HG02678 (cell line): Measurements from ENCODE around the gene DMD.
A peak's percentile ranks its signal among the peaks of the same experiment; 100 is the strongest.

Experiments
- ATAC-seq: cut with Tn5 transposase; IDR thresholded peaks from one replicate; pipeline ENCODE4 v1.9.1; 2021; ENCODE audit warnings: mild to moderate bottlenecking, moderate library complexity; ENCODE audit not compliant: unreplicated experiment

Gene DMD

DNA sequence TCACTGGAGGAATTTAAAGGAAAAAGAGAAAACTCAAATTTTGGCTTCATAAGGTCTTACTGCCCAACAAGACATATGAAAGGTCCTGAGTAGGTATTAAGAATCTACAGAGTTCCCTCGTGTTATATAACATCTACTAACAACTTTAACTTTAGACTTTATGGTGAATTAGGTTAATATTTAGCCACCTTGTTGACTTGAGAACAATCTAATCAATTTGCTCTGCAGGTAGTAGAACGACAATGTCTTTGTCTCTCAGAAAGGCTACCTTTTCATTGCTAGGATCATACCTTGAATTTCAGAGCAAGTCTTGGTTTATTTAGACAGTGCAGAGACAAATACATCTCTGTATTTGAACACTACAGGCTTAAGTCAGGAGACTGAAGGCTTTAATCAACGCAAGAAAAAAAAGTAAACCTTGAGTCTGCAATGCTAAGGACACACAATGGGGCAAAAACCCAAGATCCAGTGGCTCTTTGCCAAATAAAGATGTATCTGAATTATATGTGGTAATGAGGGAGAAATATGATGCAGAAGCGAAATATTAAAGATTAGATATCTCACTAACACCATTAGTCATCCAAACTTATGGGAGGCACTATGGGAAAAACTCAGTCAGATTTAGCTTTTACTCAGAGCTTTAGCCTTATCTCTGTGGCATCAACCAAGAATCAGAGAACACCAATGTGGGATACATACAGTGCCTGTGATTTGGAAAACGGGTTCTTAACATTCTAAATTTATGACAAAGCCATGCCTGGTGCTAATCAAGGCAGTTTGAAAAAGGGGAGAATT is 2045.9 kb downstream of the DMD start:
- ATAC-seq: no peak

DNA sequence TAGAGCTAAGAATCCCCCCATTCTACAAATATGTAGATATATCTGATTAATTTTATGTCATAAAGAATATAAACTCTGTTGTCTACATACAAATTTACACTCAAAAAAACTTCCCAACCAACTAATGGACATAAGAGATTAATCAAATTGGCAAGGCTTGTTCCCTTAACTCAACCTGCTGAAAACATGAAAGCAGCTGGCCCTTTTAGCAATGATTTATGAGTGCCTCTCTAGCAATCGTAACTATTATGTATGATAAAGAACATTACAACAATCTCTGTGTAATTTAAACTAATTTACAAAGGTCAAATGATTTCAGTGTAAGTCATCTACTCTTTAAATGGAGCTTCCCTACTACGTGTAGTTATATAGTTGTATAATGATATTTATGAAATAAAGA is 2056.4 kb downstream of the DMD start:
- no peak for ATAC-seq

DNA sequence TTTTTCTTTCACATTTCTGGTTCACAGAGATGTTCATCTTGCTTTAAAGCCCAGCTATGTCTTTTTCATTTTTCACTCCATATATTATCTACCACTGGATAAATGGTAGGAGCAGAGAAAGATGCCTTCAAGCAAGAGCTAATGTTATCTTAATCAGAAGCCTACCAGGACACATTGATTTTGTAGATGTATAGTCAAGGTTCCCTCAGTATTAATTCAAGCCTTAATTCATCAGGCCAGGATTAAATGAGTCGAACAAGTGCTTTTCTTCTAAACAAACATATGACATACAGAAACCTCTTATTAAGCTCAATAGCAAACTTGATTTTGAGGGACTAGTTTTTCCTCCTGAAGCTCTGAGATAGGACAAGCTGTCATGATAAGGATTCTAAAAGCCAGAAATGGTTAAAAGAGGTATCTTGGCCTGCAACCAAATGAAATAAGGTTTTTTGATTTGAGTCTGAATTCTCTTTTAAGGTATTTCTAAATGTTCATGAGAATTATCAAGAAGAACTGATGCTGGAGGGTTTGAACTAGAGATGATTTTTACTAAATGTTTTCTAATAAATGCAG is 2057.8 kb downstream of the DMD start:
- ATAC-seq: no peak

DNA sequence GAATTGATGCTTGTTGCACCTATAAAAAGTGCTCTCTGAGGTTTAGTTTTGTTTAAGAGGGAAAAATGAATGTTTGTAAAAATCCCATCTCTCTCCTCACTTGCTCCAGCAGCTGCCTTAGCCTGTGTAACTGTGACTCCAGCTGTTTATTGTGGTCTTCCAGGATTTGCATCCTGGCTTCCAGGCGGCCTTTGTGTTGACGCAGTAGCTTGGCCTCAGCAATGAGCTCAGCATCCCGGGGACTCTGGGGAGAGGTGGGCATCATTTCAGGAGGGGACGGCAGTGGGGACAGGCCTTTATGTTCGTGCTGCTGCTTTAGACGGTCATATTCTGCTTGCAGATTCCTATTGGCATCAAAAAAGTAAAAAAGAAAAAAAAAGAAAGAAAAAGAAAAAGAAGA is 2064.2 kb downstream of the DMD start:
- ATAC-seq: no peak

DNA sequence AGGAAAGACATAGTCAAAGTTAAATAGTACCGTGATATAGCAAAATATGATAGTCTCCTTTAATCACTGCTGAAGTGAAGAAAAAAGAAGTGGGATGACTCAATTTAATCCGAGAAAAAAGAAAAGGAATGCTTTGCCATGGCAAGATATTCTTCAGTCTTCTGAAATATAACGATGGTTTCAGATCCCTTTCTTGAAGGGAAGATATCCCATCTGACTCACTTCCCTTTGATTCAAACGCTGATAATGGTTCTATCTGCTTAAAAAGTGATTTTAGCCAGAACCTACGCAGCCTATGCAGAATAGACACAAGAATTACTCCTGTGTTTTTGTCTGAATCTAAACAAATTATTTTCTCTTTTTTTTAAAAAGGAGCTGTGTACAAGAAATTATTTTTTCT is 2071.4 kb downstream of the DMD start:
- ATAC-seq: no peak

DNA sequence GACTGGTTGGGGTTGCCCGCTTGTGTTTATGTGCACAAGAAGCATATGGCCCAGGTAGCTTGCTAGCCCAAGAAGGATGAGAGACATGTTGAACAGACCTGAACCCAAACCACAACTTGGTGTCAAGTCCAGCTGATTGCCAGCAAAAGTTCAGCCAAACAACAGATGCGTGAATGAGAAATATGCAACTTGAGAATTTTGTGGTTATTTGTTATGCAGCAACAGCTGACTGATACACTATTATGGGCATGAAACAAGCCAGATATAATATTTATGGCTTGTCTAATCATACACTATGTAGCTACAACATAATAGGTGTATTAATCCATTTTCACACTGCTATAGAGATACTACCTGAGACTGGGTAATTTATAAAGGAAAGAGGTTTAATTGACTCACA is 2073.2 kb downstream of the DMD start:
- no peak for ATAC-seq

DNA sequence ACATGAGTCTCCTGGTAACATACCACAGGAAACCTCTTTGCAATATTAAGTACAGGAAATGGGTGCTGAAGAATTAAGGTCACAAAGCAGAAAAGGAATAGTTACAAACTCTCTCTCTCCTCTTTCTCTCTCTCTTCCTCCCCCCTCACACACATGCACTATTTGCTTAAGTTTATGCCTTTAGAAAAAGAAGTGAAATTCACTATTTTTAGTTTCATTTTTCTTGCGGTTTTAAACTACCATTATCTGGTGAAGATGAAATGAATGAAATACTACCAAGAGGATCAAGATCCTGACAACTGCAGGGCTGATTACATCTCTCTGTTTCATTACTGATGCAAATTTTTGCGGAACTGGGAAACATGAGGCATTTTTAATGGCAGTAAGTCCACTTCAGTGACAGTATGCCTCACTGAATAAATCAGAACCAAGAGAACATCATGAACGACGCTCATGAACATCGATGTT is 2075.2 kb downstream of the DMD start:
- ATAC-seq: peak; percentile 92

DNA sequence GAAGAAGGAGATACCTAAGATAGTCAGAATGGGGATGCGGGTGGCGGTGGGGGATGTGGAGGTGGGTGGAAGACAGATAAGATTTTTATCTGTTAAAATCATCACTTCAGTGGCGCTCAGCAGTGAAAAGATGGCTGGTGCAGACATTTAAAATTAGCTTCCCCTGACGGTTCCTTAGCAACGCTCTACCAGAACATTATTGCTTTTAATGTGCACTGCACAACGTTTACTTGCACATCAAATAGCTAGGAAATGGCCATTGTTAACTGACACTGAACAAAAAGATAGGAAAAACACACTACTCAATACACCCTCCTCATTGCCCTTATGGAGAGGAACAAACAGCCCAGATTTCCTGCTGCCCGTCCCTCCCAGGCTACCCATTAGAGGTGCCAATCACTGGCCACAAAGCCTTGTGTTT is 2078.5 kb downstream of the DMD start:
- ATAC-seq: no peak

DNA sequence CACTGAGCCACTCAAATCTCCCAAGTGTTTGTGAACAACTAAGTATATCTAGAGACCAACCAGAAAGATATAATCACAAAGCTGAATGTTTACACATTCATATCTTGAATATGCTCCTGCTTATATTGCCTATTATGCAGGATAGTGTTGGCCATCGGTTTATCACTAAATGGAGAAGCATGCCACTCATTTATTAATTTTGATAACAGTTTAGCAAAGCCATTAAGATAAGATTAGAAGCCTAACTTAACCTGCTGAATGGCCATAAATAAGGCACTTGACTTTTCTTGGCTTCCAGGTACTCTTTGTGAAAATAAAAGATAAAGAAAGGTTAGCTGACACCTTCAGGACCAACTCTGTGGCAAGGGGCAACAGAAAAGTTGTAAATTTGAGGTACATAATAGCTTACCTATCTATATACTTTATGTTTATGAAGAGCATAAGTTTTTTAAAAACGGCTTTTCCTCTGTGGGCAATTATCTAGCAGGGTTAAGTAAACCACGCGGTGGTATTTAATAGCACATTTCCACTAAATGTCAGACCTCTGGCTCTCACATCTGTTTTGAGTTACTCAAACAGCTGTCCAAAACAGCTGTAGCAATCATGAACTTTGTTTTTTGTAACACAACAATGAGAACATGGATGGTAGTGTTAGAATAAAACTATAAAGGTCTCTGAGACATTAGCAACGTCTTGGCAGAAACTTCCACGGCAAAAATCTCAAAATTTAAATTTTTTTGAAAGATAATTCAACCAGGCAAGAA is 2080.7 kb downstream of the DMD start:
- ATAC-seq: no peak

DNA sequence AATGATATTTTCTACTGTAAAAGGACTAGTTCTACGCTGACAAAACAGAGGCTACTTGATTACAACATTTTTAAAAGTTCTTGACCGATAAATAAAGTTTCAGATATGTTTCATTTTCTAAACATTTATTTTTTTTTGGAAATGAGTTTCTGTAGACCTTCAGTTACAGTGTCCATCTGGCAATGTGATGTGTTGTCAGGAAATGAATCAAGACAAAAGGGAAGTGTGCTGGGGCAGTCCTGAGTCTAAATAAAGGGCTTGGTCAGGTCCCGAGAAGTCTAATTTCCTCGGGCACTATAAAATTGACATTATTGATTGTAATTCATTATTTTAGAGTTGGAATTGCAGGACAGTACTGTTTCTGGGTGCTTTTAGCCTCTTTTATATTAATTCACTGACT is 2082.5 kb downstream of the DMD start:
- no peak for ATAC-seq

DNA sequence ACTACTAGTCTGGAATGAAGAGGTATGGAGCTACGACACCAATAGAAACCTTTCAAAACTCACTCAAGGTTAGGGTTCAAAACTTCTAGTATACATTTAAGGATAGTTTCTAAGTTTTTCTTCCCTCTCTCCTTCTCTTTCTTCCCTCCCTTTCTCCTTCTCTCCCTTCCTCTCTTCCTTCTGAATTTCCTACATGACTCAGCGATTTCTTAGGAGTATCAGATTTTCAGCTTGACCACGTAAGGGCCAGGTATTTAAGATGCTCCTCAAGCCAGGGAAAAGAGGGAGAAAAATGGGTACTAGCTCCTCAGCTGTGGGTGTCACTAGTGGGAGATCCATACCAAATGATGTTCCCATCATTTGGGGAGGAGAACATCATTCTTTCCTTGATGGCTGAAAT is 2083.6 kb downstream of the DMD start:
- ATAC-seq: no peak

DNA sequence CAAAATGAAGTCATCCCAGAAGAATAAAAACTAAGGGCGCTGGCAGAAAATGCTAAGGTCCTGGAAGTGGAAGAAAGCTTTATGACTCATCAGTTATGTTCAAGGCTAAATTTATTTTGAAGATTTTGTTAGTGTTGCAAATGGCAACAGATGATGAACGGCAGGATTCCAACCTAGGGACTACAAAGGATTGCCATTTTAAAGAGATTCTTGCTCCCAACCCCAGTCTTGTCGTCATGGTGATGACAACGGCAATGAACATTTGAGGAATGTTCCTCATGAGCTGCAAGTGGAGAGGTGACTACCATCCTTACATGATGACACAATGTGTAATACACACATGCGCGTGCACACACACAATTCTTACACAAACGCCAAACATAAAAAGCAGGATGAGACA is 2085.1 kb downstream of the DMD start:
- ATAC-seq: no peak

DNA sequence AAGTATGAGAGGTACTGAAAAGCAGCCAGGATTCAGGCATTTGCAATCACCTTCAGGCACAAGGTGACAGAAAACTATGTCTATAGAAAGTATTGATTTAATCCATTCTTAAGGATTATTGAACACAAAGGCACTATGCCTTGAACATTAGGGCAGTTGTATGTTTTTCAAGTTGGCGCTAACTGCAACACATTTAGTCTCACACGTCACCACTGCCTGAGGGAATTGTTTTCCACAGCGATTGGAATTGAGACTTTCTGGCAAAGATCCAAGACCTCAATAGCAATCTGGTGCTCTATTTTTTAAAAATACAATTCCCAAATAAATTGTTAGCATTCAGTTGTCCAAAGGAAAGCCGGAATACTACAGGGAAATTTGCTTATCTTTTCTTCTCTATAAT is 2086.8 kb downstream of the DMD start:
- no peak for ATAC-seq

DNA sequence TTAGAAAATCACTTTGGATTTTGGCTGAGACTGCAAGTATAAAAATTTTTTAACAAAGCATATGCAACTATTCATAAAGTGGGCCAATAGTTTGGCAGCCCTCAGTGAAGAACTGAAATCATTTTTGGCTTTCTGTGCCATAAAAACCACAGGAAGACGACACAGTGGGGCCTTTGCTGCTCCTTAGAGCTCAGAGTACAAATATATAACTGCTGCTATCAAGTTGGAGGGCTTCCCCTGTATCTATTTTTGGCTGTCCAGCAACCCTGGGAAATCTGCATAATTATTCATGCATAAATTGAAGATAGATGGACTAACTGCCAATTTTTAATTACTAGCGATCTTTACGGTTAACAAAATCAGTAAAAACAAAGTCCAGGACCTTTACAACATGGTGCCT is 2088.0 kb downstream of the DMD start:
- ATAC-seq: no peak

DNA sequence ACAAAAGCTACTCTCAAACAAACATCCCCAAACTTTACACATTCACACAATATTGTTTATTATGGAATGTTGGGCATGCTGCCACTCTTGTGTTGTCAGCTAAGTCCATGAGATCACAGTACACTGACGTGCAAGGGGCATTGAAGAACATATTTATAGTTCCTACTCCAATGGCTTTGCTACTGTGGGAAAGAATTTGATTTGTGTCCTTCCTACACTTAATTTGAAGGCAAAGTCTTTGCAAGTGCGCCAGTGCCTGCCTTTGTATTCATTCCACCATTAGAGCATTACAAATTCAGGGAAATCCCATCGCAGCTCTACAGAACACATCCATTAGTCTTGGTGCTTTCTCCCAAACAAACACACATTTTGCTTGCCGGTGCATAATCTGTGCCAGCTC is 2094.1 kb downstream of the DMD start:
- ATAC-seq: no peak

DNA sequence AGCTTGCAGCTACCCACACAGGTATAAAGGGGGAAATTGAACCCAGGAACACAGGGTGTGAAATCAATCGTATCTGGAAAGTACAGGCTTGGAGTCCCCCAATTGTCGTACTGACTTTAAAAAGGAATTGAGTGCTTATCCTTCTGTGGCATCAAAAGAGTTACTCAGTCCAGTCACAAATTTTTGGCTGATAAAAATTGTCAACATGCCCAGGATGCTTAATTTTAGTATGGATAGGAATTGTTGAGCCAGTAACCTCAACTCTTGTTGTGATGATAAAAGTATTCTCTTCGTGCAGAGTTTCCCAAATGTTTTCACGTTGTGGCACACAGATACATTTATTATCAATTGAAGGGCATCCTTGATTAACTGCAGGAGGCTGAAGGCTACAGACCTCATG is 2096.0 kb downstream of the DMD start:
- ATAC-seq: no peak

DNA sequence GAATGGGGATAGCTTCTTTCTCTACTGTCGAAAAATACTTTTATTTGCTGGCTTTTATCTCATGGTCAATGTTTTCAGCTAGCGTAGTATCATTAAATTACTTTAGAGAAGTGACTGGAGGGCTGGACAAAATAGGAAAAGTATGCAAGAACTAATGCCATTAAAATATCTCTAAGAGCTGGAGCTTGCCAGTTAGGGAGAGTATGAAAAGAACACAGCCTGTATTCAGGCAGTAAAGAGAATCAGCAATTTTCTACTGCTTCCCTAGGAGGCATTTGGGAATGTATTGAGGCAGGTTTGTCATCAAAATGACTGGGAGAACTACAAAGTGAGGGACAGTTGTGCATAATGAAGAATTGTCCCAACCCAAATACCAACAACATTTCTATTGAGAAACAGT is 2096.5 kb downstream of the DMD start:
- ATAC-seq: no peak

DNA sequence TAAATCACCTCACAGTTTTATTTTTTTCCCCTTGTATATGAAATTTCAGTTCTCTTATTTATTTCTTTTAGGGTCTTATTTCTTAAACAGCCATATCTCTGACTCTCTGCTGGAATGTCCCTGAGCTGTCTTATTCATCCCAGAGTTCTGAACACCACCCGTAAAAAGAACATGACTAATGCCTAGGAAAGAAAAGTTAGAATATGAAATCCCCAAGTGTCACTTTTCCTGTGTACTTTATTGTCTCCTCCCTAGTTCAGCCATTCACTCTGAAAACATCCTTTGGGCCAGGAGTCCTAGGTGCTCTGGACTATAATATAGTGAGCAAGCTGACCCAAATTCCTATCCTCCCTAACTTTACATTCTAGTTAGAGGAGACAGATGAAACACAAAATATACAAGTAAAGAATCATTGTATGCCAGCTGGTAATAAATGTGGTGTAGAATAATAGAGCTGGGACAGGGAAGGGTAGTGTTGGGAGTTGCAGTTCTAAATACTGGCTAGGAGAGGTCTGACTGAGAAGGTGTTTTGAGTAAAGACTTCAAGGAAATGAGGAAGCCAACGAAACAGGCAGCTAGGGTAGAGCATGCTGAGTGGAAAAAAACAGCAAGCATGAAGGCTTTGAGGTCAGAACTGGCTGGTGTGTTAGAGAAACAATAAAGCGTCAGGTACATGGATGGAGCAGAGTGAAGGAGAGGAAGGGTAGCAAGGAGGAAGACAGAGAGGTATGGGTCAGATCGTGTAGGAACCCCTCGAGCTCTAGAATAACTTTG is 2098.9 kb downstream of the DMD start:
- ATAC-seq: no peak

DNA sequence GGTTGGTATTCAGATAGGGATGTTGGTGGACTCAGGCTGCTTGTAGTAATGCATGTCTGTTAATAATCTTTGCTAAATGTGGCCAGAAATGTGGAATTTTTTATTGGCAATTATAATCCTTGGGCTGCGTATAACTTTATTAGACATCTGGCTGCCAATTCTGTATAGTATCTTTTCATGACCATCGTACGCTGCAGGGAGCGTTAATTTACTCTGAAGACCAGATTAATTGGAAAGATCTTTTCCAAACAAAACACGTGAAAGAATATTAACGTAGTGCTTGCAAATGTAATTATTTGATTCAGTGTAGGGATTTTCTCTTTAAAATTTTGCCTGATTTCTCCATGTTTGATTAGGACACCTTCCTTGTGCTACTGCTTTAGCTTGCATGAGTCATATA is 2100.7 kb downstream of the DMD start:
- no peak for ATAC-seq

DNA sequence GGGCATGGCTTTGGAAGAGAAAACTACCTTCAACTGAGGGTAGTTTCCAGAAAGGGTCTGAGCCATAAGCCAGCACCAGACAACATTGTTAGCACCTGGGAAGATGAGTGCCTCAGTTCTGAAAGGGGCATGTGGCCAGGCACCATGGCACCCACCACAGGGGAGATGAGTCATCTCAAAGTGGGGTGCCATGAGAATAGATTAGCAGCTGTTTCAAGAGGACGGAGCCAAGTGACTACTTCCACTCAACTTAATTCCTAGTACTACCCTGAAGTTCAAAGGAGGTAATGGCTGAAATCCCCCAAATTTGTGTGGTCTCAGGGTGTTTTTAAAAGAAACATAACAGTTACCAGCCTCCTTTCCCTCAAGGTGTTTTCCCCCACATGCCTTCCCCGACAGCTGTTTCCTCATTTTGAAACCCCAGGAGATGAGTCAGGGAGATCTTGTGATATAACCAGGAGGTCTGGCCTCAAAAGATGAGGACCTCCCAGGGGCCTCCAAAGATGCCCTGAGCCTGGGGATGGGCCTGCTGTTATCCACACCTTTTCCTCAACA is 2111.7 kb downstream of the DMD start:
- peak; percentile 85 for ATAC-seq

DNA sequence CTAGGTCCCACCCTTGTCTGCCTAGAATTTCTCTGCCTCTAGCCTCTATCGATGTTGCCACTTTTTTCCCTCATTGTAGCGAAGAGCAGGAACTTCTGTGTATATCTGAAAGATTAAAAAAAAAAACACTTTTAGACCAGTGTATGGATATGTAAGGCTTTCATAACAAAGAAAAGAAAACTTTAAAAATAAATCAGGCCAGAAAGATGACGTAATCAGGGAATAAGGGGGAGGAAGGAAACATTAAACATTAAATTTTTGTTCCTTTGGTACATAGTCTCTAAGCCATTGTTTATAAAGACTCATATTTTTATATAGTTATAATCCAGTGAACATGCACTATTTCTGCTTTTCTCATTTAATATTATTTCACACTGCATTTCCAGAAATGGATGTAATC is 2113.3 kb downstream of the DMD start:
- no peak for ATAC-seq
